HG03175 (cell line): ENCODE data around the gene USP15.
"Not testable (repeated sequence)": the region's sequence is repeated elsewhere in the genome, so short reads cannot be mapped to it uniquely, and the experiment has no call there.

Experiments
- ATAC-seq: cut with Tn5 transposase; IDR thresholded peaks from one replicate; pipeline ENCODE4 v1.9.1; 2021; ENCODE audit warnings: mild to moderate bottlenecking, moderate library complexity; ENCODE audit not compliant: unreplicated experiment

Gene USP15

DNA sequence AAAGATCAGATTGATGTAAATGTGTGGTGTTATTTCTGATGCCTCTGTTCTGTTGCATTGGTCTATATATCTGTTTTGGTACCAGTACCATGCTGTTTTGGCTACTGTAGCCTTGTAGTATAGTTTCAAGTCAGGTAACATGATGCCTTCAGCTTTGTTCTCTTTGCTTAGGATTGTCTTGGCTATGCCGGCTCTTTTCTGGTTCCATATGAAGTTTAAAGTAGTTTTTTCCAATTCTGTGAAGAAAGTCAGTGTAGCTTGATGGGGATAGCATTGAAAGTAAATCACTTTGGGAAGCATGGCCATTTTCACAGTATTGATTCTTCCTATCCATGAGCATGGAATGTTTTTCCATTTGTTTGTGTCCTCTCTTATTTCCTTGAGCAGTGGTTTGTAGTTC, 105.6 kb downstream of the USP15 start:
- ATAC-seq = not testable (repeated sequence)

GRCh38 chr12:62368430-62369223, 108.4 kb downstream of the USP15 start:
- ATAC-seq = not testable (repeated sequence)

DNA sequence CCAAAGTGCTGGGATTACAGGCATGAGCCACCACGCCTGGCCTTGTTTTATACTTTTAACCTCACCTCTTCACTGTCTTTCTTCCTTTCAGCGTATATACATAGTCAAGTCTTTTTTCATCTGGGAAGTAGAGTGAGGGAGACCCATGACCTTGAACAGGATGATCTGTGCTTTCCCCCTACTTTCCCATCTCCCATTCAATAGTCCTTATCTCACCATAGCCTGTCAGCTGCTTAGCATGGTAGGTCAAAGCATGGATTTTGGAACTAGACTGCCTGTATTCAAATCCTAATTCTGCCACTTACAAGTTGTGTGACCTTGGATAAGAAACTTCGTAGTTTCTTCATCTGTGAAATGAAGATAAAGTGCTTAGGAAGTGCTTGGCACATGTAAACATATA, 110.0 kb downstream of the USP15 start:
- ATAC-seq = no peak

- ATAC-seq = no peak
Observed at GRCh38 chr12:62371661-62372060, 111.5 kb downstream of the USP15 start.

DNA sequence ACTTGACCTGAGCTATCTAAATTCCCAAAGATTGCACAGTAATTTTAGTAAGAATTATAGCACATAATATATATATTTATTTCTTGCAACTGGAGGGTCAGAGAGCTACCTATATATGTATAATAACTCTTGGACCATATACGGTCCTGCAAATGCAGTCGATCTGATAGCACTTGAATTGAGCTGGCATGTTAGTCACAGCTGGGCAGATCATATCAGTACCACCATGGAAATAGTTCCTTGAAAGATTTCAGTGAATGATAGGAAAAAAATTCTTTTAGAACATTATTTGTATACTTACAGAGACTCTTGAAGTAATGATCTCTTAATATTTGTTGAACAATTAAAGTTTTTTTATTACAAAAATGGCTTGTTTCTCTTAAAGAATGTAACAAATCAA, 111.9 kb downstream of the USP15 start:
- ATAC-seq = no peak

- ATAC-seq = no peak
Observed at GRCh38 chr12:62372825-62373224, 112.6 kb downstream of the USP15 start.

DNA sequence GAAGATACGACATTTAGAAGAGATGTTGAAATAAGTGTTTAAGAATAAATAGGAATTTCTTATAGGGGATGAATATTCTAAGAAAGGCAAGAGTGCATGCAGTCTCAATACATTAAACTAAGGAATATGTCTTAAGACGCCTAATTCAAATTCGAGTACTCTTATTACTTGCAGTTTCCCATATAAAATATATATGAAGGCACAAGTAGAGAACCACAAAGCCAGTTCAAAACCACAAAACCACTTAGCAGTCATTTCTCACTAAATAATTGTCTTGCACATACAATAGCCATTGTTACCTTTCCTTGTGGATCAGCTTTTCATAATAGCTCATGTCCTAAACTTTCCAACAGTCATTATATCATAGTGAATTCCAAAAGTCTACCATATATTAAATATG, 115.4 kb downstream of the USP15 start:
- no peak for ATAC-seq

DNA sequence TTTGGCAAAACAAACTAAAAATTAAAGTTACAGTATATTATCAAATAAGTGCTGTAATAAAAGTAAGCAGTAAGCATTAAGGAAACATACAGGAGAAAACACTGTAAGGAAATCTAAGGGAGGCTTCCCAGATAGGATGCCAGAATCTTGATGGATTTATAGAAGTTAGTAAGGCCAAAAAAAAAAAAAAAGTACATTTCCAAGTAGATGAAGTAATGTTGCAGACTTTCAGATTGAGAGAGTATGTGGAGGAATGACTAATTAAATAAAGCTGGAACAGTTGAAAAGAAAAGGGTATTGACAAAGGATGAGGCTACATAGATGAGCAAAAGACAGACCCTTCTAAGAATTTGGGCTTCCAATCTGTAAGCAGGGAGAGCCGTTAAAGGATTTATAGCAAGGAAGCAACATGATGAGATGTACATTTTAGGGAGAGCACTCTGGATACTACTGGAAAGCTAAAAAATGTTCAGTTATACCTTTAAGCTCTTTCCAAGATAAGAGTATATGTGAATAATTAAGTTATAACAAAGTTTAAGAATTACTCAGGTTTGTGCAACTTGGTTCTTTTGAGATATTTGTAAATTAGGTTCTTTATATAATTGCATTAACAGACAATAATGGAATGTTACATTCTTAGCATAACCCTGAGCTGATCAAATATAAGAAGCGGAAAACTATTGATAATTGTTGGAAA, 119.0 kb downstream of the USP15 start:
- no peak for ATAC-seq

GRCh38 chr12:62379723-62380045, 119.5 kb downstream of the USP15 start:
- no peak for ATAC-seq

- ATAC-seq = no peak
Observed at GRCh38 chr12:62382526-62382925, 122.3 kb downstream of the USP15 start.

GRCh38 chr12:62396750-62397149, 136.5 kb downstream of the USP15 start:
- ATAC-seq = no peak

DNA sequence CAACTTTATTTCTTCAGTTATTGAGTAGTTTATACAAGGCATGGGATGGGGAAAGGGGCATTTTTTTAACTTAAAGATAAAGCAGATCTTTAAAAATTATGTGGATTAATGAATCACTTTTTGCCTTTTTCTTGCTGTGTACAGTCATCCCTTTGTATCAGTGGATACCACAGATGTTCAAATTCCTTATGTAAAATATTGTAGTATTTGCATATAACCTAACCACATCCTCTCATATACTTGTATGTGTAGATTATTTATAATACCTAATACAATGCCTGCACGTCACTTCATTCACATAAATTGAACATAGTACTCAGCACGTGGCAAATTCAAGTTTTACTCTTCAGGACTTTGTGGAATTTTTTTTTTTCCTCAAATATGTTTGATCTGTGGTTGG, 139.9 kb downstream of the USP15 start:
- ATAC-seq = peak; percentile 78

DNA sequence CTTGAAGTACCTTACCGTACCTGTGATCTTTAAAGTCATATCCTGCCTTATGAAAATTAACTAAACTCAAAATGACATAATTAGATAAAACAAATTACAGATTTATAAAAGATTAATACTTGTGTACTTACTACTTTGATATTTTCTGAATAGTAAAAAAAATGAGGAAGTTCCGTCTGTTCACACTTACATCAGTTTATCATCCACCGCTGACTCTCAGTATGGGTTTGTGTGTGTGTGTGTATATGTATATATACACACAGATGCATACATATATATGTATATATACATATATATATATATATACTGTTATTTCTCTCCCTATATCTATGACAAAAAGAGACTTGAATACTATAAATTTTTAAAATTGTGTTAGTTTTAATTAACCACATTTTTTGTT, 141.4 kb downstream of the USP15 start:
- ATAC-seq = no peak

DNA sequence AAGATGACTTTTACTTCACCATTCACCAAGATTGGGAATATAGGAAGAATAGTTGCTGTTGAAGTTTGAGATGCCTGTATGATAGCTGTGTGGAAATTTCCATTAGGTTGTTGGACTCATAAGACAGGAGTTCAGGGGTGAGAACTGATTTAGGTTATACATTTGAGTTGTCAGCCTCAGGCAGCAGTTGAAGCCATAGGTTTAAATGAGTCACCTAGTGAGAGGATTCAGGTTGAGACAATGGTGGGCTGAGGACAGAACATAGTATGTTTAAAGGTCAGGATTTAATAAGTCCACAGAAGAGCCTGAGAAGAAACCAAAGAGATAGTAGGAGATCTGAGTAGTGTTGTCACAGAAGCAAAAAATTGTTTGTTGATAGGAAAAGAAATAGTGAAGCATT, 142.8 kb downstream of the USP15 start:
- ATAC-seq = no peak

DNA sequence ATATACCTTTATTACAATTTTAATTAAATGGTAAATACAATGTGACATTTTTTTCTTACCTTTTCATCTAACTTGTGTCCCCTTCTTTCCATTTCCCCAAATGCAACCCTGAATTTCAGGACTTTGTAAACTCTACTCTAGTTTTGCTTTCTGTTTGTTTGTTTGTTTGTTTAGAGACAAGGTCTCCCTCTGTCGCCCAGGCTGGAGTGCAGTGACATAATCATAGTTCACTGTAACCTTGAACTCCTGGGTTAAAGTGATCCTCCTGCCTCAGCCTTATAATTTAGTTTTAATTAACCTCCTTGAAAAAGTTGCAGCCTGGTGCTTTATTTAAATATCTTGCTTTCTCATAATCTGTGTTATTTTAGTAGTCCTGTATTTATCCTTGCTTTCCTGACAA, 147.4 kb downstream of the USP15 start:
- ATAC-seq = no peak

GRCh38 chr12:62409068-62409467, 148.9 kb downstream of the USP15 start:
- no peak for ATAC-seq

- no peak for ATAC-seq
Observed at GRCh38 chr12:62414180-62414579, 154.0 kb downstream of the USP15 start.

DNA sequence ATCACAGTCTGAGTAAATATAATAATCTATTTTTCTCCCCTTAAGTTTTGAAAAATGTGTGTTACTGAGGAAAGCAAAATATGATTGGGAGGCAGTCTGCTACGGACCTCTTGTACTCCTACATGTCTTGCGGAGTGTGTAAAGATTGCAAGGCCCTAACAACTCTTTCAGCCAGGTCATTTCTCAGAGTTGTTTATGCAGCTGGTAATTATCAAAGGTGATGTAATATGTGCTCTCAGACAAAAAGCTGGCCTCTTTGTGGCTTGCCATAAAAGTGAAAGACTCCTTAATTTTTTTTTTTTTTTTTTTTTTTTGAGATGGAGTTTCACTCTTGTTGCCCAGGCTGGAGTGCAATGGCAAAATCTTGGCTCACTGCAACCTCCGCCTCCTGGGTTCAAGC, 165.9 kb downstream of the USP15 start:
- no peak for ATAC-seq

GRCh38 chr12:62429457-62429856, 169.3 kb downstream of the USP15 start:
- no peak for ATAC-seq

DNA sequence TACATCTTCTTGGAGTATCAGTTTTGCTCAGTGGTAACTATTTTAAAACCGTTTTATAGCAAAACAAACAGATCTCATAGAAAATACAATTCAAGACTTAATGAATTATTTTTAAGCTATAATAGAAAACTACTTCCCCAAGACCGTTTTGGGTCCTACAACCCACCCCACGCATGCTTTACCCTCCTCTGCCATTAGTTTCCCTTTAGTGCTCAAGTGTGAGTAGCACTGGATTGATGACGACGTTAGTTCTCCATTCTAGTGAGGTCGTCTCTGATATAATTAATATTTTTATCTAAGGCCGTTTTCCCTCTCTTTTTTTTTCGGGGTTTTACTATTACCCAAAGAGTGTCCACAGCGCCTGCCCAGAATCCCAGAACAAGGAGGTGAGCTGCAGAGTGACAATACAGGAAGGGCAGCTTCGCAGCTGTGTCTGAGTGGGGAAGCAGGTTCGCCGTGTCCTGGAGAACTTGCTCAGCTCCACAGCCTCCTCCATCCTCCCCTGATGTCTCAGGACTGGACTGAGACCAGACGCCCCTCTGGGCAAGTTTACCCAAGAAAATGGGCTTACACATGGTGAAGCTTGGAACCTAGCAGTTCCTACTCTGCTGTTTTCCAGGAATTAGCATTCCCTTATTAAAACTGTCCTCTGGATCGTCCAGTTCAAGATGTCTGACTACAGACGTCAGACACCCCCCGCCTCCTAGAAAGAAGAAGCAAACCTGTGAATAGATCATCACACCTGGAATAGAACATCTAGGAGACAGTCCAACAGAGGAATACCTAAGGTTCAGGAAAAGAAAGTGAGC, 174.5 kb downstream of the USP15 start:
- peak; percentile 27 for ATAC-seq

GRCh38 chr12:62435303-62436163, 175.3 kb downstream of the USP15 start:
- peak; percentile 77 for ATAC-seq
